Neural crest cell (in vitro differentiated cells): ENCODE measurements around the gene HTR7. TPM values are rescaled to one million over a fixed set of nuclear protein-coding genes. Genes with fewer than 3 reads are reported as not detected.

ENCODE experiments used
- DNase-seq: peaks from one replicate; pipeline ENCODE4 v3.0.0; 2021; ENCODE audit warnings: low read depth, mixed read lengths, low spot score
- H3K27ac Mint-ChIP-seq: one replicate; pipeline ENCODE4 v1.8.0; 2021; ENCODE audit warnings: mild to moderate bottlenecking, mixed read lengths; ENCODE audit not compliant: unreplicated experiment
- H3K27me3 Mint-ChIP-seq: 2 replicates; pipeline ENCODE4 v1.8.0; 2021; ENCODE audit warnings: low read depth, mild to moderate bottlenecking, mixed read lengths
- H3K36me3 Mint-ChIP-seq: 2 replicates; pipeline ENCODE4 v1.8.0; 2021; ENCODE audit warnings: low read depth, mild to moderate bottlenecking, mixed read lengths
- H3K4me1 Mint-ChIP-seq: 2 replicates; pipeline ENCODE4 v1.8.0; 2021; ENCODE audit warnings: mixed read lengths
- H3K4me3 Mint-ChIP-seq: one replicate; pipeline ENCODE4 v1.8.0; 2021; ENCODE audit warnings: mild to moderate bottlenecking, mixed read lengths
- H3K9me3 Mint-ChIP-seq: 2 replicates; pipeline ENCODE4 v1.8.0; 2021; ENCODE audit warnings: mixed read lengths
- CTCF ChIP-seq: fragments of 200-600 bp; sonication (generic); conservative IDR thresholded peaks from 2 replicates; pipeline ENCODE4 v1.5.0; 2021; ENCODE audit warnings: antibody characterized with exemption, mild to moderate bottlenecking
- total RNA-seq: library from RNA; stranded (reverse); gene quantifications from 2 replicates; pipeline ENCODE4 v1.2.1, GENCODE V29; 2021

Gene HTR7
- total RNA-seq, 1 donor from 2014 or later: 0.09 TPM

GRCh38 chr10:90695915-90696676 lies 161.7 kb downstream of the HTR7 start:
- DNase-seq: no peak
- Mint-ChIP-seq H3K4me3 (no peak overlapping the region), H3K27ac (no peak overlapping the region), H3K36me3 (no peaks in the 10 kb centered on the region), H3K9me3 (peaks cover 5% of the 10 kb centered on the region), H3K4me1 (no peaks in the 10 kb centered on the region), H3K27me3 (no peaks in the 10 kb centered on the region)
- no peak for TF ChIP-seq CTCF

Other genes starting within 250 kb of the HTR7 start
- 59.6 and 63.7 TPM in 2 replicates for gene RPP30, start 13.9 kb upstream of the HTR7 start, total RNA-seq
- not detected in 2 replicates for gene ANKRD1, start 63.0 kb upstream of the HTR7 start, total RNA-seq